Stimulated activated CD8-positive, alpha-beta memory T cell treated with anti-CD3 and anti-CD28 coated beads, Interleukin-4, amount 100 ng/mL, for 4 hours (primary cell): ENCODE results near the gene PDCD1.
A peak's percentile ranks its signal among the peaks of the same experiment; 100 is the strongest.
"Not testable (repeated sequence)": the region's sequence is repeated elsewhere in the genome, so short reads cannot be mapped to it uniquely, and the experiment has no call there.

Experiments used
- DNase-seq, 2 donors: peaks; one replicate each; pipeline ENCODE4 v3.0.0-alpha.2; 2020; ENCODE audit warnings: low read depth in 2 of 2, low spot score in 1 of 2

Gene PDCD1

DNA sequence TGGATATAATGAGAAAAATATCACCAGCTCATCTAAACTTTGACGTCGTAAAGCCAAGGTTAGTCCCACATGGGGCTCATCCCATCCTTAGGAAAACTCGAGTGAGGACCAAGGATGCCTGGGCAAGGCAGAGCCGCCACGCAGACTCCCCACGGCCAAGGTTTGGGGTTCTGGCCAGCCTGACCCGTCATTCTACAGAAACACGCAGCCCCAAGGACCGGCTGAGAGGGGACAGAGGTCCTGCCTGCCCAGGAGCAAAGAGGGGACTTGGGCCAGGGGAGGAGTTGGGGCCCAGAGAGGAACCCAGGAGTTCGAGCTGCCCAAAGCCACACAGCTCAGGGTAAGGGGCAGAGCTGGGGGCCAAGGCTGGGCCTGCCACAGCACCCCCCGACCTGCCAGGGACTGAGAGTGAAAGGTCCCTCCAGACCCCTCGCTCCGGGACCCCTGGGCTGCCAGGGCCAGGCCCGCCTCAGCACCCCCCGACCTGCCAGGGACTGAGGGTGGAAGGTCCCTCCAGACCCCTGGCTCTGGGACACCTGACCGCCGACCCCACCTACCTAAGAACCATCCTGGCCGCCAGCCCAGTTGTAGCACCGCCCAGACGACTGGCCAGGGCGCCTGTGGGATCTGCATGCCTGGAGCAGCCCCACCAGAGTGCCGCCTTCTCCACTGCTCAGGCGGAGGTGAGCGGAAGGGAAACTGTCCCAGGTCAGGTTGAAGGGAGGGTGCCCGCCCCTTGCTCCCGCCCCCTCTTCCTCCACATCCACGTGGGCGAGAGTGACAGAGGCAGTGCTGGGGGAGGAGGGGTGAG lies at the start of gene PDCD1:
TSS of gene PDCD1 (minus strand) at position 689 of the 811 bp plus-strand sequence. CDS start at position 633, 56 bp downstream.
- DNase-seq, result peak; percentile 61 to 73

GRCh38 chr2:241907831-241908230 lies 49.1 kb upstream of the PDCD1 start:
- not testable (repeated sequence) for DNase-seq

DNA sequence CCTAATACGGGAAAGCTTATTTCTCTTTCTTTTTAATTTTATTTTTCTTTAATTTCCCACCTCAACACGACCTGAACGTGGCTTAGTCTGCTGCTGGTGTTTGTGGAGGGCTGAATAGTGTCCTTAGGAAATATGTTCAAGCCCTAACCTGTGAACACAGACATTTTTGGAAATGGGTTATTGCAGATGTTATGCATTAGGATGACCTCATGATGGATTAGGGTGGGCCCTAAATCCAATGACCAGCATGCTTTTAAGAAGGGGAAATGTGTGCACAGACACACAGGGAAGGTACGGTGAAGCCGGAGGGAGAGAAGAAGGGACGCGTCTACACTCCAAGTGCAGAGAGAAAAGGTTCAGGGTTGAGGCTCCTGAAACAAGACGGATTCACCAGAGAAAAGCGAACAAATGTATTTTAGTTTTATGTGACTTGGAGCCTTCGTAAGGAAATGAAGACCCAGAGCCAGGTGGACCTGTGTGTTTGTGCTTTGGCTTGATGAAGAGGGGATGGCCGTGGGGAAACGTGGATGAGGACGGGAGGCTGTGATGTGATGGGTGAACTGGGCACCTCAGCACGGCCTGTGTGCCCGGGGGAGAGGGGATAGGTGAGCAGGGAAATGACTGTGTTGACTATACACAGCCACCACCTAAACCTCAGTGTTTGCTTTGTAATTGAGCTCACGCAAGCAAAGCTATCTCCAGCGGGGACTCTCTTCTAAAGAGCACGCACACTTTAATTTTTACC lies 48.3 kb upstream of the PDCD1 start:
- DNase-seq, result no peak

- not testable (repeated sequence) for DNase-seq
Observed at GRCh38 chr2:241906378-241906770, 47.7 kb upstream of the PDCD1 start.

GRCh38 chr2:241905716-241906377 lies 47.2 kb upstream of the PDCD1 start:
- DNase-seq, result no peak

GRCh38 chr2:241904791-241905710 lies 46.4 kb upstream of the PDCD1 start:
- DNase-seq, result no peak

- no peak for DNase-seq
Observed at GRCh38 chr2:241904011-241904718, 45.5 kb upstream of the PDCD1 start.

GRCh38 chr2:241903121-241904010 lies 44.7 kb upstream of the PDCD1 start:
- no peak for DNase-seq

DNA sequence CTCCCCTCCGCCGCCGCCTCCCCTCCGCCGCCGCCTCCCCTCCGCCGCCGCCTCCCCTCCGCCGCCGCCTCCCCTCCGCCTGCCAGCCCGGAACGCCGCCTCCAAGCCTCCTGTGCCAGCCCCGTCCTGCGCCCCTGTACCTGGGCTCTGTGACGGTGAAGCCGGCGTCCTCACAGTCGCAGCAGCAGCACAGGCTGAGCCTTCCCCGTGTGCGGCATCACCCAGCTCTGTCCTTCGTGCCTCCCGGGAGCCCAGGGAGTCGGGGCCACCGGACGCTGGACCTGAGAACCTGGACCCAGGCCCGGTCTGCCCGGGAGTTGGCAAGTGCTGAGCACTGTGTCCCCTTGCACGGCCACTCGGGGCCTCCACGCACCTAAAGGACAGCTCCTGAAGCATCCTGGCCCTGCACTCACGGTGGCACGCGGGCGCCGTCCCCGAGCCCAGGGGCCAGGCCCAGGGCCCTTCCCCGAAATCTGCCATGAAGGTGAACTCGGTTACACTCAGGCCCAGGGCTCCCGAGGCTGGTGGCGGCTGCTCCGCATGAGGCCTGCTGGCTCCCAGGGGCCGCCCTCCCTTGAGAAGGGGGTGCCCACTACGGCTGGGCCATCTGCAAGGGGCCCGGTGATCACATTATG lies 43.8 kb upstream of the PDCD1 start:
- DNase-seq, result no peak

GRCh38 chr2:241901500-241902351 lies 43.0 kb upstream of the PDCD1 start:
- no peak for DNase-seq

DNA sequence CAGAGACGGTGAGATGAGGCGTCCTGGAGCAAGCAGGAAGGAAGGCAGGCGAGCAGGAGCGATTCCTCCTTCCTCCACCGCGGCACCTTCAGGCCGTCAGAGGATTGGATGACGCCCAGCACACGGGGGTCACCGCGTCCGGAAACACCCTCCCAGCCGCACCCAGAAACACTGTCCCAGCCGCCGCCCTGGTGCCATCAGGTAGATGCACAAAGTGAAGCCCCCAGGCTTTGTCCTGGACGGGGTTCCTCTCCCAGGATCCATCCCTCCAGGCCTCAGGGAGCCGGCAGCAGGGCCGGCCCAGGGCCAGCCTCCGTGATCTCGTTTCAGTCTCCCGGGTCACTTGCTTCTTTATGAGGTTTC lies 42.3 kb upstream of the PDCD1 start:
- DNase-seq, result no peak

DNA sequence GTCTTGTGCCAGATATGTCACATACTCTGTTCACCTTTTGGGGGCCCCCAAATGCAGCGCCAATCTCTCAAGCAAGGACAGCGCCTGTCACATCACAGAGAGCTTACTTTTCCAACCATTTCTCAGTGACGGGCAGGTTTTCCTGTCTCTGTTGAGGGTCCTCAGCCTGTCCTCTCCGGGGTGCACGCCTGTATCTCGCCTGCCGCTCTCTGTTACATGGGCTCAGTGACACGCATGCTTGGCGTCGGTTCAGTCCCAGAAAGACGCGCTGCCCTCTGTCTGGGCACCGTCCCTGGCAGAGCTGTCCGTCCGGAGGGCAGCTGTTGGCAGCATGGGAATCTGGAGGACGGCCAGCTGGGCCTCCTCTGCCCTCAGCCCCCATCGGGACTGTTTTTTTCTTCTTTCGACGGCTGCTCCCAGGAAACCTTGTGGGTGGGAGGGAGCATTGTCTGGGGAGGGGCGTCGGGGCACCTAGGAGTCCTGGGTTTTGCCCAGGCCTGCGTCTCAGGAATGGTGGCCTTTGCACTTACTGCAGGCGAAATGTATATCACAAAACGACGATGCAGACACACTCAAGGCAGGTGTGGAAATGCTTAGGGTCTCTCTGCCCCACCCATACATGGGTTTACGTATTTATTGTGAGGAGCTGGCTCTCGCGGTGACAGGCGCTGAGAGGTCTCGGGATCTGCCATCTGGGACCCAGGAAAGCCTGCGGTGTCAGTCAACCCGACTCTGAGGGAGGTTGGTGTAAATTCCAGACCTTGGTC lies 41.7 kb upstream of the PDCD1 start:
- DNase-seq, result no peak

- DNase-seq, result no peak
Observed at GRCh38 chr2:241898463-241899270, 40.0 kb upstream of the PDCD1 start.

GRCh38 chr2:241897231-241897916 lies 38.7 kb upstream of the PDCD1 start:
- no peak for DNase-seq

- no peak for DNase-seq
Observed at GRCh38 chr2:241896746-241897201, 38.1 kb upstream of the PDCD1 start.
